ENCODE results near the gene ASIC2.

GRCh38 chr17:33118391-33119075 lies 174.6 kb downstream of the ASIC2 start:
- TF ChIP-seq, protein P1, sequence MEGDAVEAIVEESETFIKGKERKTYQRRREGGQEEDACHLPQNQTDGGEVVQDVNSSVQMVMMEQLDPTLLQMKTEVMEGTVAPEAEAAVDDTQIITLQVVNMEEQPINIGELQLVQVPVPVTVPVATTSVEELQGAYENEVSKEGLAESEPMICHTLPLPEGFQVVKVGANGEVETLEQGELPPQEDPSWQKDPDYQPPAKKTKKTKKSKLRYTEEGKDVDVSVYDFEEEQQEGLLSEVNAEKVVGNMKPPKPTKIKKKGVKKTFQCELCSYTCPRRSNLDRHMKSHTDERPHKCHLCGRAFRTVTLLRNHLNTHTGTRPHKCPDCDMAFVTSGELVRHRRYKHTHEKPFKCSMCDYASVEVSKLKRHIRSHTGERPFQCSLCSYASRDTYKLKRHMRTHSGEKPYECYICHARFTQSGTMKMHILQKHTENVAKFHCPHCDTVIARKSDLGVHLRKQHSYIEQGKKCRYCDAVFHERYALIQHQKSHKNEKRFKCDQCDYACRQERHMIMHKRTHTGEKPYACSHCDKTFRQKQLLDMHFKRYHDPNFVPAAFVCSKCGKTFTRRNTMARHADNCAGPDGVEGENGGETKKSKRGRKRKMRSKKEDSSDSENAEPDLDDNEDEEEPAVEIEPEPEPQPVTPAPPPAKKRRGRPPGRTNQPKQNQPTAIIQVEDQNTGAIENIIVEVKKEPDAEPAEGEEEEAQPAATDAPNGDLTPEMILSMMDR (IDR thresholded peaks at IDR 0.05) = no peak
- TF ChIP-seq POLR2A (IDR thresholded peaks at IDR 0.05) = no peak
